ENCODE measurements around the gene ZDHHC7. TPM values are rescaled to one million over a fixed set of nuclear protein-coding genes. Genes with fewer than 3 reads are reported as not detected.
A peak's percentile ranks its signal among the peaks of the same experiment; 100 is the strongest.

Gene ZDHHC7
- total RNA-seq, 2 experiments from 2014 or later, result 24.6 to 25.1 TPM

GRCh38 chr16:85026703-85027102 is 15.4 kb upstream of the ZDHHC7 start:
- H3K27me3 Mint-ChIP-seq, result peaks cover 2% of the 10 kb centered on the region
- H3K4me1 Mint-ChIP-seq, result peaks cover 40% of the 10 kb centered on the region
- H3K9me3 Mint-ChIP-seq, result no peaks in the 10 kb centered on the region
- no peak overlapping the region for H3K27ac Mint-ChIP-seq
- no peaks in the 10 kb centered on the region for H3K36me3 Mint-ChIP-seq (ENCODE audit: low read depth)
- CTCF ChIA-PET, result interaction anchor here (0.9 to 2.7 kb wide), 10 partner anchors 11 to 840 kb away, joined by 3 to 14 read pairs (median 6); partner anchors contain the start of gene TAF1C
- DNase-seq, result no peak
- POLR2A ChIA-PET, result interaction anchor here (1.5 to 3.4 kb wide), 6 partner anchors 10 to 29 kb away, joined by 5 to 56 read pairs (median 10); partner anchors contain the start of gene ZDHHC7
- peak overlapping the region; percentile 85 for H3K4me3 Mint-ChIP-seq

GRCh38 chr16:85025781-85026653 is 14.7 kb upstream of the ZDHHC7 start:
- ChIA-PET CTCF (interaction anchor here (1.3 to 2.7 kb wide), 3 partner anchors 10 to 89 kb away, joined by 5 to 14 read pairs (median 9); no protein-coding TSS in a partner anchor), POLR2A (interaction anchor here (2.0 to 3.4 kb wide), 2 partner anchors 9 to 14 kb away, joined by 13 to 56 read pairs; partner anchors contain the start of gene ZDHHC7)
- Mint-ChIP-seq H3K4me3 (peak overlapping the region; percentile 85), H3K9me3 (no peaks in the 10 kb centered on the region), H3K27me3 (peaks cover 2% of the 10 kb centered on the region), H3K4me1 (peaks cover 36% of the 10 kb centered on the region), H3K36me3 (ENCODE audit: low read depth) (no peaks in the 10 kb centered on the region), H3K27ac (peak overlapping the region; percentile 21)
- no peak for DNase-seq

GRCh38 chr16:85019659-85020245 is 8.4 kb upstream of the ZDHHC7 start:
- Mint-ChIP-seq H3K27me3 (peaks cover 15% of the 10 kb centered on the region), H3K4me1 (peaks cover 14% of the 10 kb centered on the region), H3K4me3 (no peak overlapping the region), H3K36me3 (ENCODE audit: low read depth) (no peaks in the 10 kb centered on the region), H3K9me3 (no peaks in the 10 kb centered on the region), H3K27ac (no peak overlapping the region)
- DNase-seq, result no peak
- ChIA-PET POLR2A (interaction anchor here (2.0 kb wide), 1 partner anchor 8 kb away, joined by 7 read pairs; the partner anchor contains the start of gene ZDHHC7), CTCF (interaction anchor here (0.6 kb wide), 1 partner anchor 35 kb away, joined by 7 read pairs; no protein-coding TSS in a partner anchor)

- CTCF ChIA-PET, result no interaction called here
Measured at GRCh38 chr16:85018529-85019236, 7.3 kb upstream of the ZDHHC7 start.

GRCh38 chr16:85017633-85018032 is 6.3 kb upstream of the ZDHHC7 start:
- Mint-ChIP-seq H3K4me3 (no peak overlapping the region), H3K27me3 (peaks cover 15% of the 10 kb centered on the region), H3K36me3 (ENCODE audit: low read depth) (no peaks in the 10 kb centered on the region), H3K4me1 (peaks cover 14% of the 10 kb centered on the region), H3K27ac (no peak overlapping the region), H3K9me3 (no peaks in the 10 kb centered on the region)
- ChIA-PET POLR2A (interaction anchor here (2.4 kb wide), 1 partner anchor 10 kb away, joined by 13 read pairs; the partner anchor contains the start of gene KIAA0513), CTCF (no interaction called here)
- no peak for DNase-seq

More at GRCh38 chr16:85018529-85019236, 7.3 kb upstream of the ZDHHC7 start:
- Mint-ChIP-seq H3K4me3 (no peak overlapping the region), H3K27me3 (peaks cover 15% of the 10 kb centered on the region), H3K9me3 (no peaks in the 10 kb centered on the region), H3K27ac (no peak overlapping the region), H3K4me1 (peaks cover 14% of the 10 kb centered on the region), H3K36me3 (ENCODE audit: low read depth) (no peaks in the 10 kb centered on the region)
- DNase-seq, result no peak
- POLR2A ChIA-PET, result no interaction called here

GRCh38 chr16:85017151-85017550 is 5.8 kb upstream of the ZDHHC7 start:
- H3K4me1 Mint-ChIP-seq, result peaks cover 15% of the 10 kb centered on the region
- H3K36me3 Mint-ChIP-seq (ENCODE audit: low read depth), result no peaks in the 10 kb centered on the region
- no peak overlapping the region for H3K27ac Mint-ChIP-seq
- H3K4me3 Mint-ChIP-seq, result no peak overlapping the region
- POLR2A ChIA-PET, result interaction anchor here (2.4 kb wide), 1 partner anchor 10 kb away, joined by 13 read pairs; the partner anchor contains the start of gene KIAA0513
- peaks cover 15% of the 10 kb centered on the region for H3K27me3 Mint-ChIP-seq
- CTCF ChIA-PET, result interaction anchor here (2.1 kb wide), 1 partner anchor 9 kb away, joined by 9 read pairs; no protein-coding TSS in a partner anchor
- H3K9me3 Mint-ChIP-seq, result no peaks in the 10 kb centered on the region
- peak; percentile 29 for DNase-seq

GRCh38 chr16:85015481-85016187 is 4.3 kb upstream of the ZDHHC7 start:
- no peak for DNase-seq
- Mint-ChIP-seq H3K4me3 (no peak overlapping the region), H3K36me3 (ENCODE audit: low read depth) (peaks cover 3% of the 10 kb centered on the region), H3K4me1 (peaks cover 26% of the 10 kb centered on the region), H3K27me3 (peaks cover 15% of the 10 kb centered on the region), H3K27ac (no peak overlapping the region), H3K9me3 (no peaks in the 10 kb centered on the region)
- CTCF ChIA-PET, result interaction anchor here (1.3 to 2.1 kb wide), 3 partner anchors 11 to 99 kb away, joined by 3 to 9 read pairs (median 5); no protein-coding TSS in a partner anchor
- POLR2A ChIA-PET, result interaction anchor here (2.4 kb wide), 1 partner anchor 12 kb away, joined by 13 read pairs; the partner anchor contains the start of gene KIAA0513

GRCh38 chr16:85014311-85014710 is 3.0 kb upstream of the ZDHHC7 start:
- CTCF ChIA-PET, result interaction anchor here (2.1 to 3.1 kb wide), 2 partner anchors 13 to 260 kb away, joined by 7 to 14 read pairs; partner anchors contain the start of gene KIAA0513
- POLR2A ChIA-PET, result no interaction called here

GRCh38 chr16:85011846-85012284 is 530 bp upstream of the ZDHHC7 start:
- H3K27me3 Mint-ChIP-seq, result peaks cover 2% of the 10 kb centered on the region
- no peaks in the 10 kb centered on the region for H3K9me3 Mint-ChIP-seq
- no peak for DNase-seq
- peaks cover 7% of the 10 kb centered on the region for H3K36me3 Mint-ChIP-seq (ENCODE audit: low read depth)
- CTCF ChIA-PET, result interaction anchor here (1.3 to 3.2 kb wide), 5 partner anchors 15 to 258 kb away, joined by 3 to 22 read pairs (median 7); partner anchors contain the start of gene KIAA0513
- H3K27ac Mint-ChIP-seq, result peak overlapping the region; percentile 93
- POLR2A ChIA-PET, result interaction anchor here (1.2 to 4.2 kb wide), 6 partner anchors 9 to 258 kb away, joined by 3 to 56 read pairs (median 6); partner anchors contain the start of gene KIAA0513
- peak overlapping the region; percentile 82 for H3K4me3 Mint-ChIP-seq
- H3K4me1 Mint-ChIP-seq, result peaks cover 40% of the 10 kb centered on the region

More at GRCh38 chr16:85014311-85014710, 3.0 kb upstream of the ZDHHC7 start:
- no peak overlapping the region for H3K4me3 Mint-ChIP-seq
- peaks cover 15% of the 10 kb centered on the region for H3K27me3 Mint-ChIP-seq
- no peak overlapping the region for H3K27ac Mint-ChIP-seq
- peaks cover 7% of the 10 kb centered on the region for H3K36me3 Mint-ChIP-seq (ENCODE audit: low read depth)
- H3K9me3 Mint-ChIP-seq, result no peaks in the 10 kb centered on the region
- H3K4me1 Mint-ChIP-seq, result peaks cover 37% of the 10 kb centered on the region
- no peak for DNase-seq

- Mint-ChIP-seq H3K27ac (peak overlapping the region; percentile 94), H3K36me3 (ENCODE audit: low read depth) (peaks cover 7% of the 10 kb centered on the region), H3K27me3 (peaks cover 2% of the 10 kb centered on the region), H3K4me1 (peaks cover 39% of the 10 kb centered on the region), H3K9me3 (no peaks in the 10 kb centered on the region), H3K4me3 (peak overlapping the region; percentile 98)
- ChIA-PET POLR2A (interaction anchor here (0.8 to 4.2 kb wide), 7 partner anchors 10 to 256 kb away, joined by 3 to 56 read pairs (median 6); partner anchors contain the start of gene KIAA0513), CTCF (interaction anchor here (0.7 to 3.2 kb wide), 6 partner anchors 16 to 264 kb away, joined by 3 to 22 read pairs (median 5); partner anchors contain the start of gene KIAA0513)
- no peak for DNase-seq
Measured at GRCh38 chr16:85010446-85010930, 847 bp downstream of the ZDHHC7 start.

GRCh38 chr16:85008271-85008670 is 3.1 kb downstream of the ZDHHC7 start:
- POLR2A ChIA-PET, result interaction anchor here (1.8 kb wide), 1 partner anchor 19 kb away, joined by 5 read pairs; the partner anchor contains the start of gene KIAA0513
- Mint-ChIP-seq H3K9me3 (no peaks in the 10 kb centered on the region), H3K36me3 (ENCODE audit: low read depth) (peaks cover 7% of the 10 kb centered on the region), H3K27me3 (no peaks in the 10 kb centered on the region), H3K4me3 (no peak overlapping the region), H3K4me1 (peaks cover 56% of the 10 kb centered on the region), H3K27ac (no peak overlapping the region)
- no peak for DNase-seq
- CTCF ChIA-PET, result interaction anchor here (1.2 kb wide), 1 partner anchor 78 kb away, joined by 3 read pairs; no protein-coding TSS in a partner anchor
